GM18519 (cell line): ENCODE measurements around the gene UBL4B.

ENCODE experiments used
- ATAC-seq: cut with Tn5 transposase; IDR thresholded peaks from one replicate; pipeline ENCODE4 v1.9.1; 2021; ENCODE audit warnings: mild to moderate bottlenecking, moderate library complexity; ENCODE audit not compliant: unreplicated experiment, low FRiP score

Gene UBL4B

GRCh38 chr1:110112656-110113055 lies 413 bp downstream of the UBL4B start:
- no peak for ATAC-seq

GRCh38 chr1:110113551-110113950 lies 1.3 kb downstream of the UBL4B start:
- ATAC-seq = no peak

- ATAC-seq = no peak
Measured at GRCh38 chr1:110114173-110114572, 1.9 kb downstream of the UBL4B start.

GRCh38 chr1:110114784-110115183 lies 2.5 kb downstream of the UBL4B start:
- ATAC-seq = no peak

- no peak for ATAC-seq
Measured at GRCh38 chr1:110118636-110119396, 6.6 kb downstream of the UBL4B start.

- no peak for ATAC-seq
Measured at GRCh38 chr1:110119843-110120242, 7.6 kb downstream of the UBL4B start.

- ATAC-seq = no peak
Measured at GRCh38 chr1:110120960-110121561, 8.8 kb downstream of the UBL4B start.

- ATAC-seq = no peak
Measured at GRCh38 chr1:110123224-110123623, 11.0 kb downstream of the UBL4B start.

GRCh38 chr1:110125810-110126209 lies 13.6 kb downstream of the UBL4B start:
- no peak for ATAC-seq

- ATAC-seq = no peak
Measured at GRCh38 chr1:110130113-110130591, 17.9 kb downstream of the UBL4B start.

GRCh38 chr1:110130989-110131388 lies 18.7 kb downstream of the UBL4B start:
- ATAC-seq = no peak

GRCh38 chr1:110132682-110133081 lies 20.4 kb downstream of the UBL4B start:
- no peak for ATAC-seq

GRCh38 chr1:110133436-110133835 lies 21.2 kb downstream of the UBL4B start:
- no peak for ATAC-seq

GRCh38 chr1:110134050-110134595 lies 21.9 kb downstream of the UBL4B start:
- no peak for ATAC-seq

GRCh38 chr1:110135246-110135645 lies 23.0 kb downstream of the UBL4B start:
- ATAC-seq = no peak

- no peak for ATAC-seq
Measured at GRCh38 chr1:110135666-110136065, 23.4 kb downstream of the UBL4B start.

GRCh38 chr1:110136911-110137310 lies 24.7 kb downstream of the UBL4B start:
- ATAC-seq = no peak

GRCh38 chr1:110138956-110139355 lies 26.7 kb downstream of the UBL4B start:
- no peak for ATAC-seq

- no peak for ATAC-seq
Measured at GRCh38 chr1:110144366-110144765, 32.1 kb downstream of the UBL4B start.

GRCh38 chr1:110148961-110149360 lies 36.7 kb downstream of the UBL4B start:
- no peak for ATAC-seq

- no peak for ATAC-seq
Measured at GRCh38 chr1:110150330-110151174, 38.3 kb downstream of the UBL4B start, which contains the start of gene SLC6A17. Gene SLC6A17, plus strand, starts transcription at chr1:110150494. Its CDS starts 16,436 bp downstream, at chr1:110166930.
